CD4-positive, alpha-beta T cell treated with Interleukin-2 at 100 ng/mL for 4 hours (primary cell): ENCODE measurements around the gene SMOC2.
"Not testable (repeated sequence)": the region's sequence is repeated elsewhere in the genome, so short reads cannot be mapped to it uniquely, and the experiment has no call there.

ENCODE experiments used
- DNase-seq: peaks from one replicate; pipeline ENCODE4 v3.0.0-alpha.2; 2020; ENCODE audit warnings: low spot score

SMOC2 gene

DNA sequence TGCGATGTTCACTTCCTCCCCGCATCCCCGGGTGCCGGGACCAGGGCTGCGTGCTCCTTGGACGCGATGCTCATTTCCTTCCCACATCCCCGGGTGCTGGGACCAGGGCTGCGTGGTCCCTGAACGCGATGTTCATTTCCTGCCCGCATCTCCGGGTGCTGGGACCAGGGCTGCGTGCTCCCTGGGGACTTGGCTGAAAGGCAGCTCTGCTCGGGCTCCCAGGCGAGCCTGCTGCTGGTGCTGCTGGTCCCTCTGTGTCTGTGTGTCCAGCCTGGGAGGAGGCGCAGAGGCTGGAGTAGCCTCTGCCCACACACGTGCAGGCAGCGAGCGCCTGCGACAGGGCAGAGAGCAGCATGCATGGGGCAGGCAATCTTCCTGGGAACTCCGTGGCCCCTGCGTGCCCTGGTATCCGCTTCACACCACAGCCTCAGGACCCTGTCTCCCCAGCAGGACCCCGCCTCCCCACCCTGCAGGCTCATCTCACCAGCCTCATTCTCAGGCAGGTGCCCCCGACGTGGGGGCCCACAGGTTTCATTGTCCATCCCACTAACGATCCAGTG is 132.4 kb downstream of the SMOC2 start:
- DNase-seq: not testable (repeated sequence)

DNA sequence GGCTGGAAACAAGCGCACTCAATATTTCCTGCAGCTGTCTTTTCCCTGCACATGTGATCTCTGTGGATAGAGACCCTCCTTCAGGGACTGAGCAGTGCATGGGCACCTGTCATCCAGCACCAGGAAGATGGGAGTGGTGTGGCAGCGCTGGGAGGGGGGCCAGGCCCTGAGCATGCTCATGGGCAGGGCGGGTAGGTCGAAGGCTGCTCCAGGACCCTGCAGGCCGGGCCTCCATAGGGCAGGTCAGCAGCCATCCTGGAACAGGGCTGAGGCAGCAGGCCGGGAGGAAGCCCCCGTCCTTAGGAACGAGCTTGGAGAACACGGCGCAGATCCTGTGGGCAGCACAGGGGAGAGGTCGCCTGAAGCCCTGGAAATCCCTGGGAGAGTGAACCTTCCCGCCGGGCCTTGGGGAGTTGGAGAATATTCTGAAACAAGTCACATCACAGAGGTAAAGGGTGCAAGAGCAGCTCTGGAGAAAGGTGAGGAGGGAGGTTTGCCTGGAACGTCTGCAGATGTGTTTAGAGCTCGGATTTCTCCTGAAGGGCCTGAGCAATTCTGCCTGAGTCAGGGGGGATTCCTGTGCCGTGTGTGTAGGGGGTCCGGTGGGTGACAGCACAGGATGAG is 133.2 kb downstream of the SMOC2 start:
- no peak for DNase-seq

DNA sequence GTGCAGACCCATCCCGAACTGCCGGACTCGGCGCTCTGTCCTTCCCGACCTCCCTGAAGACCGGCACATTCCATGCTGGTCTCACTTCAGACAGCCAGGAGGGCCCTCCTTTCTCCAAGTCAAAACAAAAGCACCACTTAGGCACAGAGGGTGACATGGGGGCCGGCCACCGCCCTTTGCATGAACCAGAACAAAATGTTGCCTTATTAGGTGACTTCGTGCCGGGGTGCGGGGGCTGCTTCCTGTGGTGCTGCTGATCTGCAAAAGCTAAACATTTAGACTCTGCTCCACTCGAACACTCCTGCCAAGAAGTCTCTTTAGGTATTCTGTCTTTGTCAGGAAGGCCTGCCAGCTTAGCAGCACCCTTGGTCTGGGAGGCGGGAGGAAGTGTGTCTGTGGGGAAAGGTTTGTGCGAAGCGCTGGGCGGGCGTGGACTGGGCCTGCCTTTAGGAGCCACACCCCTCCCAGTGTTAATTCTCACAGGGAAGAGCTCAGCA is 133.8 kb downstream of the SMOC2 start:
- no peak for DNase-seq

DNA sequence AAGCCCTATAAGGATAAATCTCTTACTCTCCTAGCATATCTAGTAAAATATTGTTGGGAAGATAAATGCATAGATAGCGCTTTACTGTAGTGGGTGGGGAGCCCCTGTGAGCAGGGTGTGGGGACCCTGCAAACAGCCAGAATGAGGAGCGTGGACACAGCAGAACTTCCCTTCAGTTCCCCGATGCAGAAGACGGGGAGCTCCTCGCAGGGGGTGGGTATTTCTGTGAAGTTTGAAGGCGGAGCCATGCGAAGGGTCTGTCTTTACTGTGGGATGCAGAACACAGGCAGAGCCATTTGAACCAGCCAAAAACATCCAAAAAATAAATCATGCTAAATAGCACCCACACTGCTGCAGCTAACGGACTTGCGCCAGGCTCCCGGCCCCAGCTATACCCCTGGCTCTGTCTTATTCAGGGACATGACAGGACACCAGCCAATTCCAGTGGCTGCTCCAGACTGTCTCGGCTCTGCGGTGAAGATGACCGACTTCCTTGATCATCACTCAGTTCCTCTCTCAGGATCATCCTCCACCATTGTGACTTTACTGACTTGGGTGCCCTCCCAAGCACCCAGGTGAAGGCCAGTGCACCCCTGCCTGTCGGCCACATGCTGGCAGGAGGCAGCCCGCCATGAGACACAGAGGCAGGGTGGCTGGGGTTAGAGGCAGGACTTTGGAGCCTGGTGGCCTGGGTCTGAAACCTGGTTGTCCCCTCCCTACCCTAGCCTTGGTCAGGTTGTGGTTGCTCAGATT is 134.5 kb downstream of the SMOC2 start:
- no peak for DNase-seq

DNA sequence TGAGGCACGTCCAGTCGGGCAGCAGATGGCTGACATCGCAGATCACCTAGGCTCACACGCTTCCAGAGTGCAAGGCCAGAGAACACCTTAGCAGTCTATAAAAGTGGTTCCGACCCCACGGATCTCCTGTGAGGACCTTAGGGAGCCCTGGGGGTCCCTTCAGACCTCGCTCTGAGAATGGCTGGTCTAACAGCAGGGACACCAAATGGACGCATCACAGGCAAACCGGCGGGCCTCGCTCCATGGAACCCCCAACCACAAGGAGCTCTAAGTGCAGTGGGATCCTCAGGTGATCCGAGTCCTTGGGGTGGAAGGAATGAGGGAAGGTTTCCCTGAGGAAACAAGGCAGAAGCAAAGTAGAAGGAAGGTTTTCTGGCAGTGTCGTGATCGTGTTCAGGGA is 135.4 kb downstream of the SMOC2 start:
- no peak for DNase-seq

DNA sequence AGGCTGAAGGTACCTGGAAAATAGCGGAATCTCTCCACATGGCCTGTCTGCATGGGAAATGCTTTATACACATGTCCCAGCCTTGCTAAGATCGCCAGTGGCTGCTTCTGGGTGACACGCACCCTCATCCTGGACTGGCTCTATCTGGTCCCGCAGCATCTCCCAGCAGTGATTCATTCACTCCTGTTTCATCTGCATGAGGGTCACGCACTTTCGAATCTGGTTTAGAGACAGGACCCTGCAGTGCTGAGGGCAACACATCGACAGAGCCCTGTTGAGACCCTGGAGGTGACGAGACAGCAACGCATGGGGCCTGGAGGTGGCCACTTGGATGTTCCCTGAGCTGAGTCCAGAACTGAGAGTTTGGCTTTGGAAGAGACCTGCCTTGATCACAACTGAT is 136.5 kb downstream of the SMOC2 start:
- DNase-seq: no peak

DNA sequence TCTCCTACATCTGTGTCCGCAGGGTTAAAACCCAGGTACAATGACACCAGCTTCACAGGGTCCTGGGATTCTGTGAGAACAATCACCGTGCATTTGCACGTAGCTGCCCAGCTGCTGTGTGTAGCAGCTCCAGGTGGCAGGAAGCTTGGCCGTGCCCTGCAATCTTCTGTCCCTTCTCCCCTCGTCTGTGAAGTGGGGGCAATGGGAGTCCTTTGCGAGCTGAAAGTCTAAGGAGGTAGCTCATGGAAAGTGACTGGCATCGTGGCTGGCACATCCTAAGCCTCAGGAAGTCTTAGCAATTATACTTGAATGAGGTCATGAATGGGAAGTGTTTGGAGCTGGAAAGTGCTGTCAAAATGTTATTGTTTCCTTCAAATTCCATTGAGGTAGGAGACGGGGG is 137.1 kb downstream of the SMOC2 start:
- no peak for DNase-seq

DNA sequence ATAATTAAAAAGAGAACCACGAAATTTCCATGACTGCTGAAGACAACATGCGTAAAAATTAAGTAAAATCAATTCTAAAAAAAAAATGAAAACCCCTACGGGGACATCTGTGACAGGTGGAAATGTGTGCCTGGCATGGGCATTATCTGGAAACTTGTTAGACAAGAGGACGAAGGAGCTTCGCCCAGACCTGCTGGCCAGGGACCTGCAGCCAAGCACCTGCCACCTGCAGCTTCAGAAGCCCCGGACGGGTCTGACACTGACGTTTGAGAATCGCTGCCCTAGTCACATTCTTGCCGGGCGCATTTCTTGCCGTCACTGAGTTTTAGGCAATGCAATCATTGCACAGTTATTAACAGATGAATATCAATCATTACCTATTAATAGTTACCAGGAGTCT is 140.3 kb downstream of the SMOC2 start:
- no peak for DNase-seq

DNA sequence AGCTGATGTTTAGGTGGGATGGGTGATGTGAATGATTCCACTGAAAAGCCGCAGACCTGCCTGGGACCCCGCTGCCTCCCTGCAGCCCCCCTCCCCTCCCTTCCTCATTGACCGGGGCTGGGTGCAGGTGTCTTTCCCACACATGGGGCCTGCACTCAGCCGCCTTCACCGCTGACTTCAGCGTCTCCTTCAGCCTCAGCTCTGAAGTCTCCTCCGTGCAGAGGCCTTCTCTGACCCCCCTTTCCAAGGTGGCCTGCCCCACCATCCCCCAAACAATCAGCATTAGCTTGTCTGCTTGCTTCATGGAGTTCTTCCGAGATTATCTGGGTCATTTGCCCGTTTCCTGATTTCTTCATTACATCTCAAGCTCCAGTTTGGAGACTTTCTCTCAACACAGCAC is 140.7 kb downstream of the SMOC2 start:
- no peak for DNase-seq

DNA sequence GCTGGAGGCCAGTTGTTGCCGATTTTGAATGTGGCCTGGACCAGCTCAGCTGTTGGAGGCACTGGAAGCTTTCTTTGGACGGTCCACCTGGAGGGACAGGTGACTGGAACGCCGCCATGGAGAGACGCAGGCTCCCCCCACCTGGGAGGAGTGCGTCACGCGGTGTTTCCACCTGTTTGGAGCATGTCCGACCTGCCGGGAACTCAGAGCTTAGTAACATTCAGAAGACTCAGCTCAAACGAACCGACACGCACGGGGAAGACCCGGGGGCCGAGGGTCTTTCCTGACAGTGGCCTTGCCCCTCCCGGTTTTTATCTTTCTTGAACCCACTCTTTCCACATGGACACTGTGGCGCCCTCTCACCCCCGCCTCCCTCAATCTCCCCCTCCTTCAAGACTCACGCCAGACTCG is 141.6 kb downstream of the SMOC2 start:
- no peak for DNase-seq

DNA sequence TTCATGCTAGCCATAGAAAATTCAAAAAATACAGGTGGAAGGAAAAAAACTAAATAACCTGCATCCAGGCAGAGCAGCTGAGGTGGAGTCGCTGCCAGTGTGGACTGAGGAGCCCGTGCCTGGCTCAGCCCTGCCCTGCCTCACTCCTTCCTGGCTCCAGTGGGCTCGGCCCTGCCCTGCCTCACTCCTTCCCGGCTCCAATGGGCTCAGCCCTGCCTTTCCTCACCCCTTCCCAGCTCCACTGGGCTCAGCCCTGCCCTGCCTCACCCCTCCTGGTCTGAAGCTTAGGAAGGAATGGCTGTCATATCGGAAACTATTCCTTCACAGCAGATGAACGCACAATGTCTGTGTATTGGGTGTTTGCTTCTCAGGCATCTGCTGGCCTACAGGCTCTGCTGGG is 142.1 kb downstream of the SMOC2 start:
- DNase-seq: no peak

DNA sequence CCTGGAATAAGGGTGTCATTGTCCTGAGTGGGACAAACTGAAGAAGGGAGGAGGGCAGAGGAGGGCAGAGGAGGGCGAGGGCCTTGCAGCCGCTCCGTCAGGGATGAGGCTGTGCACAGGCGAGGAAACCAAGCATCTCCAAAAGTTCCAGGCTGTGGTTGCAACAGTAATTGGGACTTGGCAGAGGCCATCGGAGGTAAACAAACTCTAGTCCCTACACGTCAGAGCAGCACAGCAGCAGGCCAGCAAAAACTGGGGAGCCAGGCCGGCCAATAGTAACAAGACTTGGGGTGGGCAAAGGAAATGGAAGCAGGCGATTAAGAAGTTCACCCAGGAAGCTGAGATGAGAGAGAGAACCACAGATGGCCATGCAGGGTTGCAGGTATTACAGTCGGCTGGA is 142.8 kb downstream of the SMOC2 start:
- DNase-seq: no peak

DNA sequence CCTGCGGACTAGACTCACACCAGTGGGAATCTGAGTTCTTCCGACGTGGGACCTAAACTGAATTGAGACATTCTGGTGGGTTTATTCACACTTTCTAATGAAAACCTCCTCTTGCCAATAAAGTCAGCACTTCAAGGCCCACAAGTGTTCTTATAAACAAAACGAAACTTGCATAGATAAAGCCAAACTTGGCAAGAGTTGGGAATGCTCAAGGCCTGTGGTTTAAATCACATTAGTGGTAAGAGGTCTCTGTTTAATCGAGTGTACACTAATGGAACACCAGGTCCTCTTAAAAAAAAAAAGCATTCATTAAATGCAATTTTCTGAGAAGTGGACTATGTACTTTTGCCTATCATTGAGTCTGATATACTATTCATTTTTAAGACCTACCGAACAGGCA is 143.3 kb downstream of the SMOC2 start:
- DNase-seq: no peak

DNA sequence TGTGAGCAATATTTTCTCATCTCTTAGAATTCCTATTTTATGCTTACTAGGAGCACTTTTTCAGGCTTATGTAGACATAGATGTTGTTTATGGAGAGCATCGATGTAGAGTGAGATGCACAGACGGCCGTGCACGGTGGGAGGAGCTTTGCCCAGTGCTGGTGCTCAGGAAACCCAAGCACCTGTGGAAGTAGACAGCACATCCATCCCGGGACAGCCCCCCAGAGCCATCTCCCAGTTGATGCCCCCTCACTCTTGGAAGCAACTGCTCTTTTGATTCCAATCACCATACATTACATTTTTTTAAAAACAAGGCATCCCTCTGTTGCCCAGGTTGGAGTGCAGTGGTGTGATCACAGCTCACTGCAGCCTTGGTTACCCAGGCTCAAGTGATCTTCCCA is 143.7 kb downstream of the SMOC2 start:
- no peak for DNase-seq

DNA sequence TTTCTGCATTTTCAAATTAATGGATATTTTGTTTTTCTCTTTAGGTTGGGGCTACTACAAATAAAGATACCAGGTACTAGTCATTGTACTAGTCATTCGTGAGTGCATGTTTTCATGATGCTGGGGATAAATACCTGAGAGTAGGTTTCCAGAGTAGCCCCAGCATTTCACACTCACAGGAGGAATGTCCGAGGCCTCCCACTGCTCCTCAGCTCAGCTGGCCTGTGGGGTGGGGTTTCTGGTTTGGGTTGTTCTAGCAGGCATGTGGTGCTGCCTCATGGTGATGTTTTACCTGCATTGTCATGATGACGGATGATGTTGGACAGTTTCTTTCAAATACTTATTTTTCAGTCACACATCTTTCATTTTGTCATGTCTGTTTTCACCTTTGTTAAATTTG is 144.5 kb downstream of the SMOC2 start:
- no peak for DNase-seq

DNA sequence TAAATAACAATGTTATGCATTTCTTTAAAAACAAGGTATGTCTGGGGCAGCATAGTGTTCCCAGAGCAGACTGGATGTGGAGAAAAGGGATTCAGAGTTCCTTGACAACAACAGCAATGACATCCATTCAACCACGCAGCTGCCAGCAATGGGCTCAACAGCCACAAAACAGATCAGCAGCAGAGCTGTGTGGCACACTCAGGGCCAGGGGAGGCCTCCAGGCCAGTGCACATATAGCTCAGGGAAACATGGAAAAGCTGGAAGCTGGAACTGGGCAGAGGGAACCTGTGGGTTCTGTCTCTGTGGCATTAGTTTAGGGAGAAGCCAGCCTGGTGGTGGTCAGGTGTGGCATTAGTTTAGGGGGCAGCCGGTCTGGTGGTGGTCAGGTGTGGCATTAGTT is 148.3 kb downstream of the SMOC2 start:
- no peak for DNase-seq

DNA sequence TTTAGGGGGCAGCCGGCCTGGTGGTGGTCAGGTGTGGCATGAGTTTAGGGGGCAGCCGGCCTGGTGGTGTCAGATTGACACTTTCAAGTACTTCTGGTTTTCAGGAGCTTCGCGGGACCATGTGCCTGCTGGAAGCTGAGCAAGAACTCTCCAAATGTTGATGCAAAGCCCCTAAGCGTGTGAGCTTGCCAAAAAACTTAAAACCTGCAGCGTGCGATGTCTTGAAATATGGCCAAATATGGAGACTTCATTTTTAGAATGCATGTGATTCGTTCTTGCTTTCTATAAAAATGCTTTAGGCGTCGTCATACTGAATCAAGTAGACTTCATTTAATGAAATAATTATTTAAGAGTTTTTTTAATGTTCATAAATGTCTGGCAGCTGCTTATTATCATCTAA is 149.4 kb downstream of the SMOC2 start:
- no peak for DNase-seq

DNA sequence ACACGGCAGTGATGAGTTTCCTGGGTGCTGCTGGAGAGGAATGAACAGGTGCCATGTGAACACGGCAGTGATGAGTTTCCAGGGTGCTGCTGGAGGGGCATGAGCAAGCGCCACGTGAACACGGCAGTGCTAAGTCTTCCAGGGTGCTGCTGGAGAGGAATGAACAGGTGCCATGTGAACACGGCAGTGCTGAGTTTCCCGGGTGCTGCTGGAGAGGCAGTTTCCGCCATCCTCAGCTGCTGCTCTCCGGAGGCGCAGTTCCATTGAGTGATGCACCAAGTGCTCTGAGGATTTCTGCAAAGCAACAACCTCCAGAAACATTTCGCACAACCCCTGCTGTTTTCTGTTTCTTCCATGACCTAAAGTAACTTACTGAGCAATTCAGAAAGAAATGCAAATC is 155.4 kb downstream of the SMOC2 start:
- DNase-seq: no peak

DNA sequence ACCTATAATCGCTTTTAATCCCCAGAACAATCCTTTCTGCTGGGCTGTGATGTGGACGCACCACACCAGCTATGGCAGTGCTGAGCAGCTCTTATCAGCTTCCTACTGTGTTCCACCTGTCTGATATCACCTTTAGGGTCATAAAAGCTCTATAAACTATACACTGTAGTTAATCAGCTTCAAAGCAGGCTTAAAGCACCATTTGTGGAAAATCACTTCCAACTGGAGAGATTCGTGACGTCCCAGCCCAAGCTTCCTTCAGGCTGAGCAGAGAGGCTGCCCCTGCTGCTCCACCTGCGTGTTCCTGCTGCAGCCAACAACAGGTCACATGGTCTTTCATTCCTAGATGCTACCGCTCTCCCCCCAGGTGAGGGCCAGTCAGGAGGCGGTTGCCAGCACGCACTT is 156.5 kb downstream of the SMOC2 start:
- DNase-seq: no peak

DNA sequence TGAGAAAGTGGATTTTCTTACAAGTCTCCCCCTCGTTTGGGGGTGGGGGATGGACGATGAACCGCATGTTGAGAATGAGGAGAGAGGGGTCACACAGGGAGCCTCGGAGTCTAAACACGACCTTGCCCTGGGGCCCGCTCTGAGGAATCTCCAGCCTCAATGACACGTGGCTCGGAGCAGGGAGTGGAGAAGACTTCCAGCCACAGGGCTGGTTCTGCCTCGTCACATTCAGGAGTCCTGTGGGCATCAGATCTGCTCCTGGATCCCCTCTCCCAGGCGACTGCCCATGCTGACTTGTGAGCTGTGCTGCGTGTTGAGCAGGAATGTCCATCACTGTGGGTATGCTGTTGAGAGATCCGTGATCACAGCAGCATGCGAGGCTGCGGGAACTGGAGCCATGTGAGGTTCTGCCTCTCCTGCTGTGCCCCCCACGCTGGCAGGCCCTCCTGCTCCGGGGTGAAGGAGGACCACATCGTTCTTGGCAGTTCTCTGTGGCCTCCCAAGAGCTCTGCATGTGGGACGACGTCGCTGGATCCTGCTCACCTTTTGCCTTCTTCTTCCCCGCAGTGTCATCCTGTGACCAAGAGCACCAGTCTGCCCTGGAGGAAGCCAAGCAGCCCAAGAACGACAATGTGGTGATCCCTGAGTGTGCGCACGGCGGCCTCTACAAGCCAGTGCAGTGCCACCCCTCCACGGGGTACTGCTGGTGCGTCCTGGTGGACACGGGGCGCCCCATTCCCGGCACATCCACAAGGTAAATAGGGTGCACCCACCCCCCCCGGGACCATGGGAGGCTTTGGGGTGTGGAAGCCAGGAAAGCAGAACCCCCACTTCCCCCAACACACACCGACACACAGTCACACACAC is 157.5 kb downstream of the SMOC2 start:
- no peak for DNase-seq

DNA sequence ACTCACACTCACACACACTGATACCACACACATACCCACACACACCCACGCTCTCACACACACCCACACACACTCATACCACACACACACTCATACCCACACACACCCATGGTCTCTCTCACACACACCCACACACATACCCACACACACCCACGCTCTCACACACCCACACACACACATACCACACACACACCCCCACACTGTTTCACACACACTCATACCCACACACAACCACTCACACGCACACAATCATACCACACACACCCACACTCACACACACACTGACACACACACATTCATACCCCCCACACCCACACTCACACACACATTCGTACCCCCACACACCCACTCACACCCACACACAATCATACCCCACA is 158.1 kb downstream of the SMOC2 start:
- no peak for DNase-seq

DNA sequence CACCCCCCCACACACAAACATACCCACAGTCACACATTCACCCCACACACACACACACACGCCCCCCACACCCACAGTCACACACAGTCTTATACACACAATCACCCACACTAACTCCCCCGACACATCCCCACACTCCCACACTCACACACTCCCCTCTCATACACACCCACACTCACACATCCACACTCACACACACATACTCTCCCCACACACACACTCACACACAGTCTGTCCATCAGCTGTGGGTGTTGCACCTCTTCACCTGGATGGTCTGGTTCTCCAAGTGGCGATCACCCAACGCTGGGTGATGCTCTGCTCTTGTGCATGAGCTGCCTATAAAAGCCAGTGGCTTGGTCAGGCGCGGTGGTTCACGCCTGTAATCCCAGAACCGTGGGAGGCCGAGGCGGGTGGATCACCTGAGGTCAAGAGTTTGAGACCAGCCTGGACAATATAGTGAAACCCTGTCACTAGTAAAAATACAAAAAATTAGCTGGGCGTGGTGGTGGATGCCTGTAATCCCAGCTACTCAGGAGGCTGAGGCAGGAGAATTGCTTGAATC is 158.9 kb downstream of the SMOC2 start:
- DNase-seq: no peak
